HG03457 (cell line): Measurements from ENCODE around the gene IFT20.
A peak's percentile ranks its signal among the peaks of the same experiment; 100 is the strongest.

Experiments
- ATAC-seq: cut with Tn5 transposase; IDR thresholded peaks from one replicate; pipeline ENCODE4 v1.9.1; 2021; ENCODE audit warnings: moderate number of reproducible peaks; ENCODE audit not compliant: unreplicated experiment

The IFT20 gene

DNA sequence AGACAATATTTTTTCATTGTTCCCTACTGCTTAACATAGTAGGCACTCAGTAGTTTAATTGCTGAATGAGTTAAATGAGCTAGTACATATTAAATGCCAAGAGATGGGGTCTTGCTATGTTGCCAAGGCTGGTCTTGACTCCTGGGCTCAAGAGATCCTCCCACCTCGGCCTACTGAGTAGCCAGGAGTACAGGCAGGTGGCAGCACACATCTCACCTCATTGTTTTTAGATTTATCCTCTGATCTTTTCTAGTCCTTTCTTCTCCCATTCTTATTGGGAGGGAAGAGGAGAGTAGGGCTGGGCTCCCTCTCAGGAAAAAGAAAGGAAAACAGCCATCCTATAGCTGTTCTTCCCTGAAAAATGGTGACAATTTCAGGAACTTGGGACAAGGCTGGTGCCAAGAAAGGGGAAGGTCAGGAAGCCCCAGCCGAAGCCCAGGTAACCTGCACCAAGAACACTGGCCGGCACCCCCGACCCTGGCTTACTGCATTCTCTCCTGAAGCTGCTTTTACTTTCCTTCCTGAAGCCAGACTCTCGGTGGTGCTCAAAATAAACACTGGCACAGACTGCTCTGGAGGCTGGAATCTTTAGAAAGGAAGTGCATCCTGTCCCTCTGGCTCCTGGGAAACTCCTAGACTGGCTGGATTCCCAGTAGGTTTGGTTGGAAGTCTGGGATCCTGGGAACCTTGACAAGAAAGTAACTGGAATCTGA, 2.9 kb upstream of the IFT20 start:
- ATAC-seq, result no peak

DNA sequence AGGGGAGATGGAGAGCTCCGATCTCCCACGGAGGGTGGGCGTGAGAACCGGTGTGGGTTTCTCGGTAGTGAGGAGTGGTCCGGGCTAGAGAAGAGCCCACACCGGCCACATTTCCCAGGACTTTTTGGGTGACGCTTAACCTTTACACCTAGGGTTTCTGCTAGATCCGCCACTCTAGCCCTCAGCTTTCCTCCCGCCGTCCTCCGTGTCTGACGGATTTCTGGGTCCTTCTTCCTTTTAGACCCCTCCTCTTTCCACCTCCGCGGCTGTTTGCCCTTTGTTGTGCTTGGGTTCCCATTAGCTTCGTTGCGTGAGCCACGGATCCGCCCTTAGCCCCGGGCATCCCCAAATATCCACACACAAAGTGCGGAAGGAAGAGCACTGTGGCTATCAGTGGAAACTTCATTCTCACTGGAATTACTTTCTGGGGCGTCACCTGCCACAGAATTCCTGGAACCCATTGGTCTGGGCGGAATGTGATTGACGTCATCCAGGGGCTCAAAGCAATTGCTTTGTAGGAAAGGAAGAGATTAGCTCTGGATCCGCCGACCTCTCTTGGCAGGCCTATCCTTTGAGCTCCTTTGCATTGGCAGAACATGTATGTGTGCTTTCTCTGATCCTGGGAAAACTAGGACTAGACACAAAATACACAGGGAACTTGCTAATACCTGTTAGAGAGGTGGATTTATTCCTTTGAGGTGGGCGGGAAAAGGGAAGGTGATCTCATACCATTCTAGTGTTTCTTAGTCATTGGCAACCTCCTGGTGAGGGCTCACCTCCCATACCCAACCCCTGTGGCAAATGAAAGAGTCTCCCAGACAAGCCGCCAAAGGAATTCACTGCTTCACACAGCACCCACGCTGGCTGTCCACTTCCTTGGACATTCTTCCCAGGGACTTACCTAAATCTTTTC, 943 bp upstream of the IFT20 start:
- no peak for ATAC-seq

DNA sequence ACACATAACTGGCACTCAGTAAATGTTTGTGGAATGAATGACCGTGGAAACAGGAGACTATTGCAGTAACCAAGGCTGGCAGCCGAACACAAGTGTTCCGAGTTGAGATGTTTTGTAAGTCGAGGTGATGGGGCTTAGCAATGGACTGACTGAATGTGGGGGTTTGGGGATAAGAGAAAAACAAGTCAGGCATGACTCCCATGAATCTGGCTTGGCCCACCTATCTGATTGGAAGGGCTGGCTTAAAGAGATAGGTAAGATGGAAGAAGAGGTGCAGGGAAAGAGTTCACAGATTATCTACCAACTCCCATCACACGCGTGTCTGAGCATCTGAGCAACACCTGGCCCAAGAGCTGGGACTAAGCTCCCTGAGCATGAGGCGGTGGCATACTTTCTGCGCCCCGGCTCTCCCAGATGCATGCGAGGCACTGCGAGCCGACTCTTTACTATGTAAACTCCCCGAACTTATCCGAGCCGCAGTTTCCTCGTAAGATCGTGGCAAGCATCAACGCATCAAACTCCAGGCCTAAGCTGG, 539 bp downstream of the IFT20 start:
- ATAC-seq, result no peak

GRCh38 chr17:28334171-28334570, 1.1 kb downstream of the IFT20 start:
- ATAC-seq, result no peak

DNA sequence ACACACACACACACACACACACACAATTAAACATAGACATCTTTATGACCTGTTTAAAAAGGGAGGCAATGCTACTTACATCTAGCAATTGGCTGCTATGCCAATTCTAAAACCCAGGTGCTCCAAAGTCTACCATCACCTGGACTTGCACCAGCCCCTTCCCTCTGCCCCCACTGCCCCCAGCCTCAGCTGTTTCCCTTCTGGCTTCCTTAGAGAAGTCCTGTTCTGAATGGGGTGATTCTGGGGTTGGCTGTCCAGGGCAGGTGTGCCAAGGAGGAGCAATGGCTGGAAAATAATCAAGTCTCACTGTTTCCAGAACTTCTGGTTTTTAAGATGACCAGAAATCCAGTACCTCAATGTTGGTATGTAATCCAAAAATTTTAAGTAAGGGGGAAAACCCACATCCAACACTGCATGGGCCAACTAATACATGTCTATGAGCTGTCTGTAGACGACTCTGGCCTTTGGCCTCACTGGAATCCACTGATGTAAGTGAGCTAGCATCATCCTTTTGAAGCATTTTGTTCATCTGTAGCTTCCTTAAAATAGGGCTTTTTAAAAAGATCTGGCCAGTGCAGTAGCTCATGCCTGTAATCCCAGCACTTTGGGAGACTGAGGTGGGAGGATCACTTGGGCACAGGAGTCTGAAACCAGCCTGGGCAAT, 2.1 kb downstream of the IFT20 start:
- no peak for ATAC-seq

- ATAC-seq, result no peak
These were observed 3.3 kb downstream of the IFT20 start for GRCh38 chr17:28331891-28332420.

- ATAC-seq, result no peak
These were observed 4.6 kb downstream of the IFT20 start for GRCh38 chr17:28330671-28331070.

DNA sequence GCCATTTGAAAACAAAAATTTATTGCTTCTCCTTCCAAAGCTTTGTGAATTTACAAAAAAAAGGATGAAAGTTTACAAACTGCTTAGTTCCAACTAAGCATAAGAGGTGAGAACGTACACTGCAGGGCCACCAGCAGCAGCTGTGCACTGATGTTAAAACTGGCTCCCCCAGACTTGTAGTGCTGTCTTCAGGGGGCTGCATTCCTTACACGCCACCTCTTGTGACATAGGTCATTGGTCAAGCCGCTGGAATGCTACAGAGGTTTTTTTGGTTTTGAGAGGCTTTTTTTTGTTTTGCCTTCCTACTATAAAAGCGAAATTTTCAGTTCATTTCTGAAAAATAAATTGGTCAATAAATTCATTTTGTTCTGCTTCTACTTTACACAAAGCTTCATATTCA, 6.9 kb downstream of the IFT20 start:
- ATAC-seq, result no peak

DNA sequence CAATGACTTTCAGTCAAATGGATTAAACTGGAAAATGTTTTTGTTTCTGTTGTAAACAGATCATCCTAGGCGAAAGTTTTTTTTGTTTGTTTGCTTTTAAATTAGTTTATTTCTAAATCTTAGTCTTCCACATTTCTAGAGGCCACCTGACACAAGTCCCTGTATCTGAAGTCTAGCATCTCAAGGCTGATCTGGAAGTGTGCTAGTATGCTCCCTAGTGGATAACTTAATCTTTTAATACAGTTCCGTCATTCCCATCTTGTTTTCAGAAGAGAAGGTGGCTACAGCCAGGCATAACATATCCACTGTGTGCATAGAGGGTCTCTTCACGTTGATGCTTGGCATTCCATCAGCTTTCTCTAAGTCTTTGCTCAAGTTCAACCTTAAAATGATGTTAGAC, 7.6 kb downstream of the IFT20 start:
- no peak for ATAC-seq

DNA sequence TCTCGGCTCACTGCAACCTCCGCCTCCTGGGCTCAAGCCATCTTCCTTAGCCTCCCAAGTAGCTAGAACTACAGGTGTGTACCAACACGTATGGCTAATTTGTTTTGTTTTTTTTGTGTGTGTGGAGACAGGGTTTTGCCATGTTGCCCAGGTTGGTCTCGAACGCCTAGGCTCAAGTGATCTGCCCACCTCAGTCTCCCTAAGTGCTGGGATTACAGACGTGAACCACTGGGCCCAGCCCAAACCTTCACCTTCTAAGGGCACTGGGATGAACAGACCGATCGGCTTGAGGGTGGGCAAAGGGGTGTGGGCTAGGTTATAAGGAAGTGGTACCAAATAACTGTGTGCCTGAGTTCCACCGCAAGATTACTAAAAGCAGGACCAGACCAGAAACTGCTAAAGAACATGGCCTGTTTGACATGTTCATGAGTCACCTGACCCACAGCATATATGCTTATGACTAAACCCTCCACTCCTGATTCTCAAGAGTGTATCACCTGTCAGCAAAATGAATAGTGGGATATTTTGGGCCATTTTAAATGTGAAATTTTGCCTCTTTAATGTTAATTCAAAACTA, 8.2 kb downstream of the IFT20 start:
- ATAC-seq, result no peak

DNA sequence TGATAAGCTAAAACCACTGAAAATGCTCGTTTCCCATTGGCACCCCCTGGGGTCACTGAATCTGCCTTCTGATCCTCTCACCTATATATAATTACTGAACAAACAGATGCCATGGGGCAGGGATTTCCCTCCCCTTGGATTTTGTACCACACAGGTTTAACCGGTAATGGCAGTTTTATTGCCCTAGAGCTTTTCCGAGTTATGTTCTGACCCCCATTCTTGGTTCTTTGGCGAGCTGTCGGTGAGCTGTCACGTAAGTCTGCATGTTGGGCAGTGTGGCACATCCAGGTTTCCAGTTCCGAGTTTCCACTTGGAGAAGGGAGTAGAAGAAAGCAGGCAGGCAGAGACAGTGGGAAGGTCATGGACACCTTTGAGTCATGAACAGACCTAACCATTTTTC, 9.2 kb downstream of the IFT20 start:
- no peak for ATAC-seq

GRCh38 chr17:28325211-28325610, 10.1 kb downstream of the IFT20 start:
- ATAC-seq, result no peak

GRCh38 chr17:28324781-28325180, 10.5 kb downstream of the IFT20 start:
- no peak for ATAC-seq

DNA sequence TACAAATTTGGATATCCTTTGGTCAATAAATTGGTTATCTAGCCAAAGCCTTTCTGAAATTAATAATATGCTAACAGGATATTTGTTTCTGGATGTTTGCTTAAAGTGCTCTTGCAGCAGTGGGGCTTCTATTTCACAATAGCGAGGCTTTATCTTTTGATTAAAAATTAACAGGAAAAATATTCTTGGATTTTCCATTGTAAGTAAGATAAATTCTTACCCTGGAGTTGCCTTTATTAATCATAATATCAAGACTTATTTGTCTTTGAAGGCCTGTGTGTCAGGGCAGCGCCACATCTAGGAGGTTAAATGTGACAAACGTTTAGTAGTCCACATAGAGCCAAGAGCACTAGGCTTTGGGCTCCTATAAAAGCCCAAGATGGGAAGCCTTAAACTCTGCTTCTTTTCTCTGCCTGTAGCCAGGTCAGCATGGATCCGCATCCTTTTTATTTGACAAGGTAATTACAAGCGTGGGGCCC, 11.0 kb downstream of the IFT20 start:
- no peak for ATAC-seq

DNA sequence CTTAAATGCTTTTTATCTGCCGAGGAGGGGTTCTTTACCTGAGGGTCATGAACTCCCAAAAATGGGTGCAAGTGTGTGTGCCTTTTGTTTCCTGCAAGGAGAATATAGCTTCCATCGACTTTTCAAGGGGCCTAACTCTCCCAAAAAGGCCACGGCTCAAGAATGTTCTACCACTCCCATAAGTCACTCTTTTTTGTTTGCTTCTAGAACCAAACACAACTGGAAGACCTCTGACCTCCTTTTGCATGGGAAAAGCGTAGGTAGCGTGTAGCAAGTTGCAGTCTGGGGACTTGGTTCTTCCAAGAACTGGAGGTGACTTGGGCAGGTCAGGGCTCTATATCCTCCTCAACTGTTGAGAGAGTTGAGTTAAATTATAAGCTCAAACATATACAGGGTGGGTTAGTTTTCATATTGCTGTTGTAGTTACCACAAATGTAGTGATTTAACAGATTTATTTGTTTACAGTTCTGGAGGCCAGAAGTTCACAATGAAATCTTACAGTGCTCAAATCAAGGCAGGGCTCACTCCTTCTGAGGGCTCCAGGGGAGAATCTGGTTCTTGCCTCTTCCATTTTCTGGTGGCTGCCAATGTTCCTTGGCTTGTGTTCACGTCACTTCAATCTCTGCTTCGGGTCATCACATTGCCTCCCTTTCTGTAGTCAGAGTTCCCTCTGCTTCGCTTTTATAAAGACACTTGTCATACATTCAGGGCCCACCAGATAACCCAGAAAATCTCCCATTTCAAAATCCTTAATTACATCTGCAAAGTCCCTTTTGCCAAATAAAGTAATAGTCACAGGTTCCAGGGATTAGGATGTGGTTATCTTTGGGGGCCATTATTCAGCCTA, 14.8 kb downstream of the IFT20 start:
- no peak for ATAC-seq

GRCh38 chr17:28319598-28319935, 15.7 kb downstream of the IFT20 start:
- ATAC-seq, result no peak

DNA sequence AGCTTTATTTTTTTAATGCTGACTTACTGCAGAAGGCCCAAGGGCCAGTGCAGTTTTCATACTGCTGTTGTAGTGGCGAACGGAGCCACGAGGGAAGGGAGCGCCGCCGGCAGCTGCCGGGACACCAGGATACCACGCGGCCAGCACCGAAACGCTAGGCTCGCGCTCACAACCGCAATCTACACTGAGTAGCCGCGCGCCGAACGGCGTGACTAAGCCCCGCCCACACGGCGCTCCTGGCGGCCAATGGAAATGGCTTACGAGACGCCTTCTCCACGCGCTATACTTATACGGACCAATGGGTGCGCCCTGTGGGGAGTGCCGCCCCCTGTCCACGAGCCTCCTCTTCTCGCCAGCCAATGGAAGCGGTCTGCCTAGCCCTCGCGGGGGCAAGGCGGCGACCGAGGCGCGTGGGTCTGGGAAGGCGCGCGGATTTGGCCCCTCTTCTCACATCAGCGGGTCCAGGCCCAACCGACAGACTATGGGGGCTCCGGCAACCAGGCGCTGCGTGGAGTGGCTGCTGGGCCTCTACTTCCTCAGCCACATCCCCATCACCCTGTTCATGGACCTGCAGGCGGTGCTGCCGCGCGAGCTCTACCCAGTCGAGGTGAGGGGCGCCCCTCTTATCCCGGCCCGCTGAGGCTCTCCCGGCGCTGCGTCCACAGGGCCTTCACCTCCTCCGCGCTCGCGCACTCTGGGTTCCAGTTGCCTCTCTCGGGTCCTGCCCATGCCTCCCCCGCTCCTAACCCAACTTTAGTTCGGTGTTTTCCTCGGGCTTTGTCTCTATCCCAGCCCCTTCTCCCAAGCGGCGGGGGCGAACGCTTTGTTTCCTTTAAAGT, 16.3 kb downstream of the IFT20 start, which contains the start of gene TMEM97:
TMEM97 (plus strand) TSS at position 442 of the 839 bp plus-strand sequence; CDS start at position 482, 40 bp downstream.
- ATAC-seq, result peak; percentile 80

DNA sequence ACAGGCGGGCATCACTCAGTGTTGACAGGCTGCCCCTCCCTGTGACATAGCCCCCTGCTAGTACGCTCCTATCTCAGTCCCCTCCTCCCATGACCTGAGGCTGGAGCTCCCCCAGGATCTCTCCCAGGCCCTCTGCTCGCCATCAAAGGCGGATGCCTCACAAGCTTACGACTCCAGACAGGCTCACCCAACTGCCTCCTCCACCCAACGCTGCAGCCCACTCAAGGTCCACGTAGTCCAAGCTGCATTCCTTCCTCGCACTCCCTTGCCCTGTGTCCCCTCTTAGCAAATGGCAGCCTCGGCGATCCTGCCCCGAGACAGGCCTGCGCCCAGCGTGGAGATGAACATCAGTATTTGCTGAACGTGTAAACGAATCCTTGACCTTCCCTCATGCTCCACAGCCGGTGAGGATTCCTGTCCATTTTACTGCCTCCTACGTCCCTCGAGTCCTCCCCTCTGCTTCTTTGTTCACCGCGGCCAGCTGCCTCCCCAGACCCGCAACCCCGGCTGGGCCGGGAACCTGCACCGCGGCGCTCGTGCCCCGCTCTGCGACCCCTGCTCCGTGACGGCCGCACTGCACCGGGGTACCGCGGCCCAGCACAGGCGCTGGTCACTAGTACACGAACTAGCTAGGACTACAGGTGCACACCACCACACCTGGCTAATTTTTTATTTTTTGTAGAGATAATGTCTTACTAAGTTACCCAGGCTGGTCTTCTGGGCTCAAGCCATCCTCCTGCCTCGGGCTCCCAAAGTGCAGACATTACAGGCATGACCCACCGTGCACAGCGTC, 17.1 kb downstream of the IFT20 start:
- peak; percentile 8 for ATAC-seq
